H9 (cell line): ENCODE results near the gene TMEM266. TPM values are rescaled to one million over a fixed set of nuclear protein-coding genes. Genes with fewer than 3 reads are reported as not detected.

ENCODE experiments used
- DNase-seq: peaks from one replicate; pipeline ENCODE4 v3.0.0-alpha.2; 2017
- H2AFZ ChIP-seq: one replicate; pipeline ENCODE4 v1.6.1; 2013; ENCODE audit warnings: mild to moderate bottlenecking, low read length, control low read depth, moderate library complexity
- H2AK5ac ChIP-seq: 2 replicates; pipeline ENCODE4 v1.6.1; 2013; ENCODE audit warnings: low read length, control low read depth, mixed read lengths; ENCODE audit not compliant: insufficient read length
- H2BK120ac ChIP-seq: one replicate; pipeline ENCODE4 v1.6.1; 2013; ENCODE audit warnings: low read depth, mild to moderate bottlenecking, low read length, control low read depth, inconsistent platforms; ENCODE audit not compliant: poor library complexity, severe bottlenecking
- H2BK12ac ChIP-seq: 2 replicates; pipeline ENCODE4 v1.6.1; 2013; ENCODE audit warnings: low read length, control low read depth, mixed read lengths, low read depth; ENCODE audit not compliant: insufficient read length
- H2BK15ac ChIP-seq: 2 replicates; pipeline ENCODE4 v1.6.1; 2013; ENCODE audit warnings: low read depth, low read length, control low read depth
- H2BK20ac ChIP-seq: one replicate; pipeline ENCODE4 v1.6.1; 2013; ENCODE audit warnings: low read depth, mild to moderate bottlenecking, low read length, control low read depth, inconsistent platforms; ENCODE audit not compliant: poor library complexity, severe bottlenecking
- H2BK5ac ChIP-seq: 2 replicates; pipeline ENCODE4 v1.6.1; 2013; ENCODE audit warnings: low read length, control low read depth, mixed read lengths; ENCODE audit not compliant: insufficient read length
- H3K14ac ChIP-seq: 2 replicates; pipeline ENCODE4 v1.6.1; 2013; ENCODE audit warnings: low read length, control low read depth; ENCODE audit not compliant: insufficient read depth
- H3K18ac ChIP-seq: 2 replicates; pipeline ENCODE4 v1.6.1; 2013; ENCODE audit warnings: low read depth, mild to moderate bottlenecking, mixed read lengths, low read length, control low read depth; ENCODE audit not compliant: insufficient read length
- H3K23ac ChIP-seq: 2 replicates; pipeline ENCODE4 v1.6.1; 2013; ENCODE audit warnings: low read length, control low read depth, mixed read lengths, low read depth; ENCODE audit not compliant: insufficient read length
- H3K23me2 ChIP-seq: 2 replicates; pipeline ENCODE4 v1.6.1; 2013; ENCODE audit warnings: low read depth, mild to moderate bottlenecking, mixed read lengths, low read length, control low read depth; ENCODE audit not compliant: insufficient read length, poor library complexity, severe bottlenecking
- H3K27ac ChIP-seq: 2 replicates; pipeline ENCODE4 v1.5.1; 2013; ENCODE audit warnings: low read length, control low read depth, mixed read lengths, low read depth; ENCODE audit not compliant: insufficient read length
- H3K27me3 ChIP-seq: 2 replicates; pipeline ENCODE4 v1.6.1; 2013; ENCODE audit warnings: low read length, control low read depth, inconsistent platforms; ENCODE audit not compliant: insufficient read depth
- H3K4ac ChIP-seq: 2 replicates; pipeline ENCODE4 v1.6.1; 2013; ENCODE audit warnings: low read depth, mild to moderate bottlenecking, control low read depth, inconsistent platforms, low read length, moderate library complexity
- H3K4me1 ChIP-seq: 2 replicates; pipeline ENCODE4 v1.6.1; 2013; ENCODE audit warnings: low read length, control low read depth, inconsistent platforms; ENCODE audit not compliant: insufficient read depth
- H3K4me2 ChIP-seq: 2 replicates; pipeline ENCODE4 v1.6.1; 2013; ENCODE audit warnings: low read length, control low read depth, mixed read lengths; ENCODE audit not compliant: insufficient read length, insufficient read depth
- H3K56ac ChIP-seq: 2 replicates; pipeline ENCODE4 v1.6.1; 2013; ENCODE audit warnings: low read depth, mild to moderate bottlenecking, mixed read lengths, low read length, control low read depth; ENCODE audit not compliant: insufficient read length
- H3K79me1 ChIP-seq: 2 replicates; pipeline ENCODE4 v1.6.1; 2013; ENCODE audit warnings: low read depth, mild to moderate bottlenecking, moderate library complexity, low read length, control low read depth, inconsistent platforms; ENCODE audit not compliant: insufficient read depth, poor library complexity, severe bottlenecking
- H3K79me2 ChIP-seq: 2 replicates; pipeline ENCODE4 v1.6.1; 2013; ENCODE audit warnings: low read length, control low read depth, inconsistent platforms; ENCODE audit not compliant: insufficient read depth
- H3K9ac ChIP-seq: 2 replicates; pipeline ENCODE4 v1.6.1; 2013; ENCODE audit warnings: low read length, control low read depth, mixed read lengths; ENCODE audit not compliant: insufficient read length; ENCODE audit errors: extremely low read depth
- H3K9me3 ChIP-seq: one replicate; pipeline ENCODE4 v1.6.1; 2013; ENCODE audit warnings: low read depth, low read length, inconsistent platforms; ENCODE audit not compliant: control insufficient read depth
- H3T11ph ChIP-seq: one replicate; pipeline ENCODE4 v1.6.1; 2013; ENCODE audit warnings: mild to moderate bottlenecking, low read length, control low read depth, inconsistent platforms
- H4K20me1 ChIP-seq: one replicate; pipeline ENCODE4 v1.6.1; 2013; ENCODE audit not compliant: control insufficient read depth, insufficient read length, insufficient read depth
- H4K5ac ChIP-seq: 2 replicates; pipeline ENCODE4 v1.6.1; 2013; ENCODE audit warnings: low read depth, mild to moderate bottlenecking, mixed read lengths, low read length, control low read depth; ENCODE audit not compliant: insufficient read length
- H4K8ac ChIP-seq: replicated peaks from 2 replicates; pipeline ENCODE4 v1.6.1; 2013; ENCODE audit warnings: low read length, control low read depth, mixed read lengths, low read depth; ENCODE audit not compliant: insufficient read length
- H4K91ac ChIP-seq: 2 replicates; pipeline ENCODE4 v1.6.1; 2013; ENCODE audit warnings: low read depth, mild to moderate bottlenecking, moderate library complexity, mixed read lengths, low read length, control low read depth; ENCODE audit not compliant: insufficient read length
- H3K27ac Mint-ChIP-seq, 3 experiments: 2 replicates in 2 of 3; 3 replicates in 1 of 3; pipeline ENCODE4 v1.8.0; 2020 to 2021; ENCODE audit warnings: mixed read lengths in 3 of 3, mild to moderate bottlenecking in 1 of 3, moderate library complexity in 1 of 3
- H3K27me3 Mint-ChIP-seq: 2 replicates; pipeline ENCODE4 v1.8.0; 2021; ENCODE audit warnings: low read depth, mild to moderate bottlenecking, moderate library complexity, mixed read lengths
- H3K36me3 Mint-ChIP-seq, 3 experiments: 2 replicates in 2 of 3; 3 replicates in 1 of 3; pipeline ENCODE4 v1.8.0; 2020 to 2021; ENCODE audit warnings: low read depth in 3 of 3, mixed read lengths in 3 of 3; ENCODE audit not compliant: insufficient read depth in 1 of 3
- H3K4me1 Mint-ChIP-seq, 2 experiments: 2 replicates each; pipeline ENCODE4 v1.8.0; 2020; ENCODE audit warnings: mixed read lengths in 2 of 2
- H3K4me3 Mint-ChIP-seq, 2 experiments: 2 replicates in 1 of 2; 3 replicates in 1 of 2; pipeline ENCODE4 v1.8.0; 2020 to 2021; ENCODE audit warnings: mild to moderate bottlenecking in 2 of 2, mixed read lengths in 2 of 2, moderate library complexity in 1 of 2
- H3K9me3 Mint-ChIP-seq, 2 experiments: 2 replicates in 1 of 2; 3 replicates in 1 of 2; pipeline ENCODE4 v1.8.0; 2020; ENCODE audit warnings: mild to moderate bottlenecking in 2 of 2, mixed read lengths in 2 of 2, moderate library complexity in 1 of 2
- CTCF ChIP-seq: fragments of 200-600 bp; sonication (generic); conservative IDR thresholded peaks from 3 replicates; pipeline ENCODE4 v1.8.0; 2021; ENCODE audit warnings: antibody characterized with exemption, mild to moderate bottlenecking
- WGBS: extraction: QIAGEN DNeasy Blood & Tissue Kit; methylation state at CpG from one replicate; pipeline ENCODE4 v1.1.7; 2013; ENCODE audit warnings: missing lambda C conversion rate, low lambda C conversion rate, mixed read lengths; ENCODE audit not compliant: insufficient read length; ENCODE audit errors: extremely low coverage; 5-methylcytosine and 5-hydroxymethylcytosine counted together
- total RNA-seq: library from RNA; stranded (reverse); gene quantifications from 2 replicates; pipeline ENCODE4 v1.2.1, GENCODE V29; 2021

Gene TMEM266
- total RNA-seq, 1 experiment from 2014 or later, result 0.81 TPM

- H4K91ac ChIP-seq, result no peak overlapping the region
- H3K4me1 Mint-ChIP-seq, result peaks cover 9 to 15% of the 10 kb centered on the region in 2 experiments
- no peak overlapping the region for H3K14ac ChIP-seq
- no peak overlapping the region for H2BK5ac ChIP-seq
- no peak overlapping the region for H2BK20ac ChIP-seq
- H3K56ac ChIP-seq, result no peak overlapping the region
- H4K8ac ChIP-seq, result no peak overlapping the region
- no peaks in the 10 kb centered on the region for H3K23me2 ChIP-seq
- H2BK12ac ChIP-seq, result no peak overlapping the region
- H3K9me3 Mint-ChIP-seq, result no peaks in the 10 kb centered on the region
- no peaks in the 10 kb centered on the region for H3K79me1 ChIP-seq
- no peak overlapping the region for H3K27ac ChIP-seq
- H2AFZ ChIP-seq, result no peak overlapping the region
- WGBS, result no CpG with 5 or more reads among the region's 5 CpGs
- H3K9me3 ChIP-seq, result no peaks in the 10 kb centered on the region
- no peak overlapping the region for H3T11ph ChIP-seq
- DNase-seq, result no peak
- H3K4me1 ChIP-seq, result no peaks in the 10 kb centered on the region
- TF ChIP-seq CTCF, result no peak
- H3K9ac ChIP-seq, result no peak overlapping the region
- peaks cover 0 to 14% (median 0%) of the 10 kb centered on the region in 3 experiments; a peak in 2 of 7 replicates for H3K36me3 Mint-ChIP-seq
- H3K27me3 ChIP-seq, result no peaks in the 10 kb centered on the region
- H4K5ac ChIP-seq, result no peak overlapping the region
- no peak overlapping the region for H3K4ac ChIP-seq
- H3K79me2 ChIP-seq, result no peaks in the 10 kb centered on the region
- no peak overlapping the region for H2BK15ac ChIP-seq
- peaks cover 13% of the 10 kb centered on the region for H3K27me3 Mint-ChIP-seq
- no peak overlapping the region for H3K23ac ChIP-seq
- no peaks in the 10 kb centered on the region for H4K20me1 ChIP-seq
- no peak overlapping the region for H2BK120ac ChIP-seq
- no peak overlapping the region for H3K4me3 Mint-ChIP-seq
- H3K18ac ChIP-seq, result no peak overlapping the region
- no peak overlapping the region for H3K4me2 ChIP-seq
- no peak overlapping the region for H2AK5ac ChIP-seq
- no peak overlapping the region for H3K27ac Mint-ChIP-seq
Observed at GRCh38 chr15:76138436-76138835, 78.7 kb downstream of the TMEM266 start.
